PC-9 (cell line): Measurements from ENCODE around the gene CDC42BPG. TPM values are rescaled to one million over a fixed set of nuclear protein-coding genes. Genes with fewer than 3 reads are reported as not detected.

ENCODE experiments used
- BruUV-seq: library from RNA; stranded (reverse); fragments of 400-500 nt; replicated peaks from 2 replicates; lab custom pipeline; 2021; lab: Mats Ljungman, UMichigan
- CTCF ChIA-PET: fragments of 300-600 bp; sonication (Branson Sonifier 250); formaldehyde crosslinking; loops from one replicate; lab custom pipeline; 2022; ENCODE audit warnings: antibody characterized with exemption; lab: Charles Lee
- POLR2A ChIA-PET: fragments of 300-600 bp; sonication (Branson Sonifier 250); formaldehyde crosslinking; loops from one replicate; lab custom pipeline; 2022; ENCODE audit warnings: antibody characterized with exemption; ENCODE audit not compliant: unreplicated experiment; lab: Charles Lee
- DNase-seq, 2 experiments: peaks; one replicate each; pipeline versions ENCODE4 v3.0.0 to v3.0.0-alpha.2; 2015 to 2022; ENCODE audit warnings: mixed read lengths in 1 of 2
- H2AFZ ChIP-seq: fragments of 200-600 bp; sonication (generic); 2 replicates; pipeline ENCODE4 v1.8.1; 2017; ENCODE audit warnings: antibody characterized with exemption
- H3F3A ChIP-seq: fragments of 200-600 bp; sonication (generic); 2 replicates; pipeline ENCODE4 v1.8.1; 2017; ENCODE audit warnings: antibody characterized with exemption, mild to moderate bottlenecking, low read depth; ENCODE audit not compliant: insufficient read depth
- H3K27ac ChIP-seq: fragments of 200-600 bp; sonication (generic); 2 replicates; pipeline ENCODE4 v1.6.1; 2016; ENCODE audit warnings: mixed run types
- H3K27me3 ChIP-seq: fragments of 200-600 bp; sonication (generic); 2 replicates; pipeline ENCODE4 v1.6.1; 2016; ENCODE audit warnings: low read depth, mixed run types; ENCODE audit not compliant: insufficient read depth
- H3K36me3 ChIP-seq: fragments of 200-600 bp; sonication (generic); 2 replicates; pipeline ENCODE4 v1.6.1; 2016; ENCODE audit warnings: low read depth, mixed run types
- H3K4me1 ChIP-seq: fragments of 200-600 bp; sonication (generic); replicated peaks from 2 replicates; pipeline ENCODE4 v1.6.1; 2016; ENCODE audit warnings: mixed run types; ENCODE audit not compliant: insufficient read depth
- H3K4me2 ChIP-seq: fragments of 200-600 bp; sonication (generic); 2 replicates; pipeline ENCODE4 v1.6.1; 2017; ENCODE audit warnings: mixed run types
- H3K4me3 ChIP-seq: fragments of 200-600 bp; sonication (generic); 2 replicates; pipeline ENCODE4 v1.6.1; 2016; ENCODE audit warnings: mixed run types
- H3K79me2 ChIP-seq: fragments of 200-600 bp; sonication (generic); 2 replicates; pipeline ENCODE4 v1.6.1; 2017; ENCODE audit warnings: low read depth, mixed run types
- H3K9me2 ChIP-seq: fragments of 200-600 bp; sonication (generic); 2 replicates; pipeline ENCODE4 v1.8.1; 2017; ENCODE audit warnings: mild to moderate bottlenecking; ENCODE audit not compliant: insufficient read depth
- H3K9me3 ChIP-seq: fragments of 200-600 bp; sonication (generic); 2 replicates; pipeline ENCODE4 v1.8.1; 2016; ENCODE audit warnings: low read depth; ENCODE audit not compliant: insufficient read depth
- H4K20me1 ChIP-seq: fragments of 200-600 bp; sonication (generic); 2 replicates; pipeline ENCODE4 v1.8.1; 2017; ENCODE audit not compliant: insufficient read depth
- CTCF ChIP-seq: fragments of 200-600 bp; sonication (generic); conservative IDR thresholded peaks from 2 replicates; pipeline ENCODE4 v1.6.1; 2017; ENCODE audit warnings: mixed run types, antibody characterized with exemption, mild to moderate bottlenecking, moderate library complexity
- EZH2 ChIP-seq: fragments of 200-600 bp; sonication (generic); IDR thresholded peaks from 2 replicates; pipeline ENCODE4 v1.8.0; 2017; ENCODE audit warnings: antibody characterized with exemption, low read depth
- intact Hi-C: fragments of 100-400 bp; cut with micrococcal nuclease; formaldehyde crosslinking; loops from one replicate; pipeline ENCODE4 v1.10.0; 2022; ENCODE audit not compliant: unreplicated experiment
- total RNA-seq: library from RNA; stranded (reverse); gene quantifications from 2 replicates; pipeline ENCODE4 v1.2.3, GENCODE V29; 2021

The CDC42BPG gene
- total RNA-seq, 1 experiment from 2014 or later = 31.3 TPM

DNA sequence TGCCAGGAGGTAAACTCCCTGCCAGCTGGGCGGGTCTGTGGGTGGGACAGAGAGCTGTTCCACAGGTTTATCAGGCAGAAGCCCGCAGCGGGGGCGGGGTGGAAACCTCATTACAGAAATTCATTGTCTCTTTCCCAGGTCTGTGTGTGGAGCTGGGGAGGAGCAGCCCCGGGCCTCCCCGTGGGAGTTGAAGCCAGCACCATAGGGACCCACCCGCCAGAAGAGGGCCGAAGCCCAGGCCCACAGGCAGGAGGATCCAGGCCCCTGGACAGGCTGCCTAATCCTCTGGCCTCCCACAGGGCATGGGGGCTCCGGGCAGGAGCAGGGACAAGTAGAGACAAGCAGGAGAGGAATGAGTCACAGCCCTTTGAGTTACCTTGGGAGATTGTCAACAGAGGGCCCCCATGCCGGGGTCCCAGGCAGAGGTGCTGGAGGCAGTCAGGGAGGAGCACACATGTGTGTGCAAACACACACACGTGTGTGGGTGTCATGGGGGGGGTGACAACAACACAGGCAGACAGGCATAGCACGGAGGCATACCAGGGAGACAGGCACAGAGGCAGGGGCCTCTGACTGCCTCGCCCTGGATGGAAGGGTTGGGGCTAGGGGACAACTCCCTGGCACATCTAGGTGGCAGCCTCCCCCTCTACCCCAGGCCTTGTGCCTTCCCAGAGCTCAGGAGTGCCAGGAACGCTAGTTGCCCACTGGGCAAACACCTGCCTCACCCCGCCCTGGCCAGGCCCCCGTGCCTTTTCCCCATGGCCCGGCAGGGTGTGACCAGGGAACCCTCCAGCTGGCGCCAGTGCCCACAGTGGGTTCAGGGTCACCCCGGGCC is 1.4 kb downstream of the CDC42BPG start:
- Histone ChIP-seq H3K4me2 (peak overlapping the region; percentile 82), H4K20me1 (no peaks in the 10 kb centered on the region), H3K4me3 (peak overlapping the region; percentile 72; the same call in 1 of the 2 replicates), H3K9me3 (no peaks in the 10 kb centered on the region), H3K79me2 (peaks cover 10% of the 10 kb centered on the region), H3K27ac (peak overlapping the region; percentile 79), H3K36me3 (no peaks in the 10 kb centered on the region), H3K27me3 (no peaks in the 10 kb centered on the region), H3F3A (peaks cover 56% of the 10 kb centered on the region; the same call in 1 of the 2 replicates), H3K4me1 (peaks cover 41% of the 10 kb centered on the region), H3K9me2 (no peaks in the 10 kb centered on the region), H2AFZ (no peak overlapping the region)
- intact Hi-C loops = loop anchor here (1.0 to 5.0 kb wide), 10 partner anchors 33 to 488 kb away; partner anchors contain the start of genes ATG2A, CAPN1, EHD1 and MAP4K2
- TSS peak; percentile 33 for BruUV-seq
- TF ChIP-seq CTCF (no peak), EZH2 (no peak)
- peak; percentile 89 to 97 for DNase-seq
- ChIA-PET POLR2A (interaction anchor here (0.6 to 1.6 kb wide), 9 partner anchors 12 to 868 kb away, joined by 3 to 25 read pairs (median 5); partner anchors contain the start of gene SF1), CTCF (interaction anchor here (0.6 to 1.5 kb wide), 8 partner anchors 34 to 513 kb away, joined by 3 to 6 read pairs (median 4); partner anchors contain the start of gene MAP4K2)

DNA sequence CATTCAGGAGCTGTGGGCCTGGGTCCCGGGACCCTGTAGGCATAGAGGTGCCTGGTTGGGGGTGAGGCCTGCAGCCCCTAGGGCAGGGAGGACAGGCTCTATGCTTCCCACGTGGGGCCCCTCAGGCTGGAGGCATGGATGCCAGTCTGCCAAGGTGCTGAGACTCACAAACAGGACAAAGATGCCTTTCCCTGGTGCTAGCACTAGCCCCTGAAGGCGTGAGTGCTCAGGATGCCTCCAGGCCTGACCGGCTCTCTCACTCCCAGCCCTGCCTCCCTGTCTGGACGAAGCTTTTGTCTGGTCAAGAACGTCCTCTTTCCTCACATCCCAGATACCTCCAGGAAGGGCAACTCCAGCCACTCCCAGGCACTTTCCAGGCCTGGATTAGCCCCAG is 2.1 kb downstream of the CDC42BPG start:
- H3F3A ChIP-seq = peaks cover 49% of the 10 kb centered on the region; the same call in 1 of the 2 replicates
- no peaks in the 10 kb centered on the region for H3K9me2 ChIP-seq
- H3K4me1 ChIP-seq = peaks cover 34% of the 10 kb centered on the region
- BruUV-seq = no TSS peak
- intact Hi-C loops = loop anchor here (1.0 to 5.0 kb wide), 8 partner anchors 32 to 488 kb away; partner anchors contain the start of genes ATG2A, CAPN1, EHD1 and MEN1
- ChIA-PET POLR2A (interaction anchor here (0.6 to 1.6 kb wide), 3 partner anchors 12 to 64 kb away, joined by 4 to 8 read pairs (median 6); partner anchors contain the start of gene SF1), CTCF (interaction anchor here (0.6 to 1.3 kb wide), 3 partner anchors 35 to 512 kb away, joined by 3 to 4 read pairs (median 3); no protein-coding TSS in a partner anchor)
- H2AFZ ChIP-seq = no peak overlapping the region
- peak overlapping the region; percentile 82 for H3K4me2 ChIP-seq
- no peaks in the 10 kb centered on the region for H3K36me3 ChIP-seq
- peak; percentile 77 to 82 for DNase-seq
- peaks cover 10% of the 10 kb centered on the region for H3K79me2 ChIP-seq
- H4K20me1 ChIP-seq = no peaks in the 10 kb centered on the region
- H3K27ac ChIP-seq = peak overlapping the region; percentile 79
- no peak for TF ChIP-seq EZH2
- TF ChIP-seq CTCF = no peak
- H3K9me3 ChIP-seq = no peaks in the 10 kb centered on the region
- H3K27me3 ChIP-seq = no peaks in the 10 kb centered on the region
- H3K4me3 ChIP-seq = peak overlapping the region; percentile 72; the same call in 1 of the 2 replicates
